ENCODE data around the gene BTBD18.

The BTBD18 gene
- long read RNA-seq, donor 1 = 0 reads
- long read RNA-seq, donor 2 = 0 reads
- long read RNA-seq, donor 3 = 0 reads
- long read RNA-seq, donor 4 = 0 reads
- long read RNA-seq, donor 5 = 0 reads
- long read RNA-seq, donor 6 = 0 reads
- long read RNA-seq, donor 7 = 0 reads
- long read RNA-seq, donor 8 = 0 reads

GRCh38 chr11:57751676-57752253, at the start of gene BTBD18:
TSS of gene BTBD18 (minus strand) at chr11:57751819. CDS start at chr11:57751188, 631 bp downstream.
- DNase-seq = no peak

GRCh38 chr11:57801183-57801485, 49.5 kb upstream of the BTBD18 start:
- DNase-seq = no peak

GRCh38 chr11:57800444-57801182, 49.0 kb upstream of the BTBD18 start:
- DNase-seq = peak; percentile 49

- DNase-seq = peak; percentile 16
Observed at GRCh38 chr11:57798905-57799559, 47.4 kb upstream of the BTBD18 start.

DNA sequence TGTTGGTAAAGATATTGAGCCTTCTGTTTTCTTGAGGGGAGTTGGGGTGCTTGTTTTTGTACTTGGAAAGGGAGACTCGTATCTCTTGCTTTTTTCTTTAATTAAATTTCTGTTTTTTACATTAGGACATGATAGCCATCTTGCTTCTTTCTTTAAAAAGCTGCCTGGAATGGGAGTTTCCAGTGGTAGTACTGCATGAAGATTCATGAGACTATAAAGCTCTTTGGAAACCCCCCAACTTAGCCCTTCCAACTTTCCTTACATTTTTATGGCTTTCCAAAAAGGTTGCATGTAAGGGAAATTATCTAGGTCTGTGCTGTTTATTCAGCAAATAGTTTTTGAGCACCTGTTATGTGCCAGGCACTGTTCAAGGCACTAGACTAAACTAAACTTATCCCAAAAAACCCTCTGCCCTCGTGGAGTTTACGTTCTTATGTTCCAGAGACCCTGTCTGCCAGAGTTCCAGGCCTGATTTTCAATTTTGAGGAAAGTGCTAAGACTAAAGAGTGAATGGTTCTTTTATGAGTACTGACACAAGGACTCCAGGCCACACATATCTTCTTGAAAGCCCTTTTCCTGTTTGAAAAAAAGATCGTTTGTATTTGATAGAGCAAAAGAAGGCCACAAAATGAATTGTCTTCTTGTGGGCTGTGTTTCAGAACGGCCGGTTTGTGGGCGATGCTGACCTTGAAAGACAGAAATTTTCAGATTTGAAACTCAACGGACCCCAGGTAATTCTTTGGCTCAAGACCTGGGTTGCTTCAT, 41.9 kb upstream of the BTBD18 start:
- no peak for DNase-seq

DNA sequence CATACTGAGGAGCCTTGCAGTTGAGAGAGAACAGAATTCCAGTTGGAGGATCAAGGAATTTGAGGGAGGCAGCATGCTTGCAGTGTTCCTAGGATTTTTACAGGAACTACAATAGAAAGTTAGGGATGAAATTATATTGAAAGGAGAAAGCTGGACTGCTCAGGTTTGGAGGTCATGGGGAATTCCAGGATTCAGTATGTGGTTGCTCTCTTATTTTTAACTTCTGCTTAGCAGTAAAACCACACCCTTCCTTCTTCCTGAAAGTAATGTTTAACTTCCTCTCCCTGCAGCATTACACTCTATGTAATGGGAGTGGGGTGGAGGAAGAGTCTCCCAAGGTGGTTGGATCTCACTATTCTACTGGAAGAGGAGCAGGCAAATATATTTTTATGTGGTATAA, 41.3 kb upstream of the BTBD18 start:
- no peak for DNase-seq

- DNase-seq = no peak
Observed at GRCh38 chr11:57792060-57792541, 40.5 kb upstream of the BTBD18 start.

- DNase-seq = no peak
Observed at GRCh38 chr11:57791321-57792059, 39.9 kb upstream of the BTBD18 start.

- DNase-seq = no peak
Observed at GRCh38 chr11:57788703-57789088, 37.1 kb upstream of the BTBD18 start.

DNA sequence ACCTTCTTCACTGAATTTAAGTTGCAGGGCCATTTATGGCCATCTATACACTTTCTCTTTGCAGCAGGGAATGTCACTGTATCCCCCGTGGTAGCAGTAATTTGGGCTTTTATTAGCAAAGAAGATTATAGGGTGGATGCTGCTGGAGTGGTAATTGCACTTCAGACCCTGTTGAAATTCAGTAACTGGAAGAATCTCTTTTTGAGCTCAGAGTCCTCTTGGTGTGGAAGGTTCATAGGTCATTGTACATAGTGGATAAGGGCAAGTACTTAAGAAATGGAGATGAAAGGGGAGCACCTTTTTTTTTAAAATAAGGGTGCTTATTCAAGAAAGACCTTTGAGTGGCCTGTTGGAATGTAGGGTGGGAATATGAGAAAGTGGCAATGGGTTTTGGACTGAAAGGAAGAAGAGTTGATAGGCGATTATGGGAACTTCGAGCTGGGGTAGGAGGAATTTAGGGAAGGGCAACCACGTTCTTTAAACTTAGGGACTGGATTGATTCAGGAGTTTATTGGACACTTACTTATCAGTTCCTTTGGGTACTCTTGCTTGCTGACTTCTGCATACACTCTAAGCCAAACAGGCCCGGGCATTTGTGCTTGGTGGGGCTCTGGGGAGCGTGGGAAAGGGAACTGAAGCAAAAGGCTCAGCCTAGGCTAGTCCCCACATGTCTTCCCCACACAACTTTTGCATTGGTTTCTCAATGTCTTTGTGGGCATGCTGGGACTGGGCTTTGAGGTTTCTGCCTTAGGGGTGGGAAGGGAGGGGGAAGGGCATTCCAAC, 36.5 kb upstream of the BTBD18 start:
- no peak for DNase-seq

- DNase-seq = no peak
Observed at GRCh38 chr11:57787006-57787604, 35.5 kb upstream of the BTBD18 start.

- no peak for DNase-seq
Observed at GRCh38 chr11:57786436-57786835, 34.8 kb upstream of the BTBD18 start.

GRCh38 chr11:57785072-57785471, 33.5 kb upstream of the BTBD18 start:
- DNase-seq = no peak

GRCh38 chr11:57781529-57781943, 29.9 kb upstream of the BTBD18 start:
- peak; percentile 28 for DNase-seq

GRCh38 chr11:57779276-57779675, 27.7 kb upstream of the BTBD18 start:
- peak; percentile 22 for DNase-seq

- DNase-seq = peak; percentile 75
Observed at GRCh38 chr11:57778318-57779037, 26.9 kb upstream of the BTBD18 start.

GRCh38 chr11:57777969-57778317, 26.3 kb upstream of the BTBD18 start:
- DNase-seq = peak; percentile 17

- DNase-seq = no peak
Observed at GRCh38 chr11:57776577-57777210, 25.1 kb upstream of the BTBD18 start.

DNA sequence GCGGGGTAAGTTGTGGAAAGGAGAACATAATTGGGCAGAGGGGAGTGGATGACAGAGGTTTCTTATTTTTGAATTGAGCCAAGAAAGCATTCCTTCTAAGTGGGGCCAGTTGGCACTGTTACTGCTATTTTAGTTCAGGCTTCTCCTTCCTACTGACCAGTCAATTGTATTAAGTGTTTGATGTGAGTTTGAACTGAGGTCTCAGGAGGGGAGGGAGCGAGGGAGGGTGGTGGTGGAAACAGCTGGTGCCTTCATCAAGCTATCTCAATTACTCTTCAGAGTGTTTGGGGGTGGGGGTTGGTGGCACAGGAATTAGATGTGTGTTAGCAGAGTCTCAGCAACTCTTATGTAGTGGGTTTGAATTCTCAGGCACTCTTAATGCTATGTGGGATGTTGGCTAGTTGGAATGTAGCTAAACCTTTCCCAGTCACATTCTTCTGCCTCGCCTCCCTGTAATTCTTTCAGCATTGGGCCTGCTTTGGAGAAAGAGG, 24.5 kb upstream of the BTBD18 start:
- no peak for DNase-seq
